PC-3 (cell line): ENCODE results near the gene IL10. TPM values are rescaled to one million over a fixed set of nuclear protein-coding genes. Genes with fewer than 3 reads are reported as not detected.

ENCODE experiments used
- ATAC-seq: fragments of 200-7000 bp; cut with Tn5 transposase; 2 replicates; pipeline ENCODE4 v1.9.1; 2020; ENCODE audit warnings: mild to moderate bottlenecking, moderate library complexity
- BruUV-seq: library from RNA; stranded (reverse); fragments of 400-500 nt; replicated peaks from 2 replicates; lab custom pipeline; 2021; lab: Mats Ljungman, UMichigan
- CTCF ChIA-PET: fragments of 300-600 bp; sonication (Branson Sonifier 250); formaldehyde crosslinking; loops from one replicate; lab custom pipeline; 2022; ENCODE audit warnings: antibody characterized with exemption; lab: Charles Lee
- POLR2A ChIA-PET: fragments of 300-600 bp; sonication (Branson Sonifier 250); formaldehyde crosslinking; loops from one replicate; lab custom pipeline; 2022; ENCODE audit warnings: antibody characterized with exemption; ENCODE audit not compliant: unreplicated experiment; lab: Charles Lee
- DNase-seq: peaks from one replicate; pipeline ENCODE4 v3.0.0-alpha.2; 2015
- H2AFZ ChIP-seq: fragments of 300-600 bp; sonication (generic); 2 replicates; pipeline ENCODE4 v1.6.0; 2016; ENCODE audit warnings: antibody characterized with exemption, low read length
- H3F3A ChIP-seq: fragments of 300-600 bp; sonication (generic); one replicate; pipeline ENCODE4 v1.6.0; 2017; ENCODE audit warnings: antibody characterized with exemption, low read length, control low read depth, mild to moderate bottlenecking; ENCODE audit not compliant: unreplicated experiment
- H3K27ac ChIP-seq: fragments of 300-600 bp; sonication (generic); 2 replicates; pipeline ENCODE4 v1.5.1; 2016; ENCODE audit warnings: mild to moderate bottlenecking, low read length
- H3K27me3 ChIP-seq: fragments of 300-600 bp; sonication (generic); 2 replicates; pipeline ENCODE4 v1.6.1; 2016; ENCODE audit warnings: low read length, mixed read lengths
- H3K36me3 ChIP-seq: fragments of 300-600 bp; sonication (generic); 2 replicates; pipeline ENCODE4 v1.6.1; 2016; ENCODE audit warnings: low read depth, mixed run types, low read length, mixed read lengths
- H3K4me1 ChIP-seq: fragments of 300-600 bp; sonication (generic); 2 replicates; pipeline ENCODE4 v1.5.1; 2016; ENCODE audit warnings: low read length; ENCODE audit not compliant: insufficient read depth
- H3K4me2 ChIP-seq: fragments of 300-600 bp; sonication (generic); 2 replicates; pipeline ENCODE4 v1.6.0; 2016; ENCODE audit warnings: low read length
- H3K4me3 ChIP-seq: fragments of 300-600 bp; sonication (generic); 2 replicates; pipeline ENCODE4 v1.5.1; 2016; ENCODE audit warnings: mild to moderate bottlenecking, low read length, mixed read lengths
- H3K79me2 ChIP-seq: fragments of 300-600 bp; sonication (generic); 2 replicates; pipeline ENCODE4 v1.6.1; 2017; ENCODE audit warnings: low read length, mixed read lengths
- H3K9ac ChIP-seq: fragments of 300-600 bp; sonication (generic); 2 replicates; pipeline ENCODE4 v1.6.0; 2016; ENCODE audit warnings: mild to moderate bottlenecking, low read length
- H3K9me2 ChIP-seq: fragments of 300-600 bp; sonication (generic); replicated peaks from 2 replicates; pipeline ENCODE4 v1.6.1; 2016; ENCODE audit warnings: mixed run types, low read length, mixed read lengths
- H3K9me3 ChIP-seq: fragments of 300-600 bp; sonication (generic); 2 replicates; pipeline ENCODE4 v1.6.1; 2016; ENCODE audit warnings: low read length, mixed read lengths
- H4K20me1 ChIP-seq: fragments of 300-600 bp; sonication (generic); 2 replicates; pipeline ENCODE4 v1.6.1; 2016; ENCODE audit warnings: low read length, mixed read lengths
- EZH2 ChIP-seq: fragments of 300-600 bp; sonication (generic); IDR thresholded peaks from one replicate; pipeline ENCODE4 v1.6.1; 2017; ENCODE audit warnings: antibody characterized with exemption, mild to moderate bottlenecking, low read length; ENCODE audit not compliant: unreplicated experiment
- EZH2phosphoT487 ChIP-seq: fragments of 300-600 bp; sonication (generic); IDR thresholded peaks from 2 replicates; pipeline ENCODE4 v1.6.1; 2018; ENCODE audit warnings: mild to moderate bottlenecking, antibody characterized with exemption, low read length, borderline replicate concordance
- intact Hi-C: fragments of 100-400 bp; cut with micrococcal nuclease; formaldehyde crosslinking; loops from 2 replicates; pipeline ENCODE4 v1.9.0; 2023
- total RNA-seq: library from RNA; depleted of rRNA; stranded (reverse); fragments of >200 nt; gene quantifications from 2 replicates; pipeline ENCODE4 v1.2.3, GENCODE V29; 2014
- TF ChIP-seq, protein P1 (sequence below): fragments of 300-600 bp; sonication (generic); conservative IDR thresholded peaks from 2 replicates; pipeline ENCODE4 v1.5.1; 2017; ENCODE audit warnings: antibody characterized with exemption, low read depth, mild to moderate bottlenecking, low read length

The IL10 gene
- total RNA-seq, 1 experiment from 2014 or later, result not detected

DNA sequence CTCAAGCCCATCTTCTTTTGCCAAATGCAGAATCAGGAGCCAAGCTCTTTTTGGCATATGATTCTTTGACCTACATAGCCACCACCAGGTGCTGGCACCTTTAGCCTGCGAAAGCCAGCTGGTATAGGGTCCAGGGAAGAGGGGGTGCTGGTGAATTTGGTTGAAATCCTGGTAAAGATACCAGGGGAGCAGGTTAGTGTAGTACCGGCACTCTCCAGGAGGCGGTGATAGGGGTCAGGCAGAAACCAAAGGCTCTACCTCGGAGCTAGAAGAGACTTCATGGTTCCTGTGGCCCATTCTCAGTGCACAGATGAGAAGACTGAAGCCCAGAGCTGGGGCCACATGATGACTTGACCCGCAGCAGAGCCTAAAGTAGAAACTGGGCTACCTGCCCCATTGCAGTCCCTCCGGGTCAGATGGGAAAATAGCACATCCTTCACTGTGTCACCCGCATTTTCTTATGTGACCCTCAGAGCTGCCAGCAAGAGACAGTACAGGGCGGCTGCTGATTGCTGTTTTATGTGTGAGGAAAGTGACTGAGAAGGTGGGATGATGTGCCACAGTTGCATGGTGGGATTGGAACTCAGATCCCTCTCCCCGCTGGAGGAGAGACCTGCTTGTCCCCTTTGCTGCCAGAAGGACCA lies 37.7 kb downstream of the IL10 start:
- no TSS peak for BruUV-seq

DNA sequence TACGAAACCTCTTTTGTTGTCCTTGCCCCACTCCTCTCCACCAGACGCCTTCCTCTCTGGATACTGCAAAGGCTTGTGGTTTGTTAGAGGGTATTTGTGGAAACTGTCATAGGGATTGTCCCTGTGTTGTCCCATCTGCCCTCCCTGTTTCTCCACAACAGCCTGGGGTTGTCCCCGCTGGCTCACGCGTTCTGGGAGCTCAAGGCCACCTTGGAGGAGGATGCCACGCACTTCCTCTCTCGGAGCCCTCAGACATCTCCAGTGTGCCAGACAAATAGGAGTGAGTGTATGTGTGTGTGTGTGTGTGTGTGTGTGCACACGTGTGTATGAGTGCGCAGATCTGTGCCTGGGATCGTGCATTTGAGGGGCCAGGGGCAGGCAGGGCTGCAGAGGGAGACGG lies 39.3 kb downstream of the IL10 start:
- intact Hi-C loops, result no loop called here
- no peak overlapping the region for H3K9ac ChIP-seq
- peaks cover 3% of the 10 kb centered on the region; the same call in 1 of the 2 replicates for H4K20me1 ChIP-seq
- H3K27ac ChIP-seq, result no peak overlapping the region
- no peaks in the 10 kb centered on the region for H3K9me2 ChIP-seq
- ChIA-PET CTCF (interaction anchor here (0.8 kb wide), 1 partner anchor 180 kb away, joined by 3 read pairs; no protein-coding TSS in a partner anchor), POLR2A (no interaction called here)
- no peak for ATAC-seq
- no peaks in the 10 kb centered on the region for H3K27me3 ChIP-seq
- no peak for DNase-seq
- no peaks in the 10 kb centered on the region for H3F3A ChIP-seq
- peaks cover 4% of the 10 kb centered on the region; the same call in 1 of the 2 replicates for H3K79me2 ChIP-seq
- no peaks in the 10 kb centered on the region for H3K4me1 ChIP-seq
- peaks cover 38% of the 10 kb centered on the region; the same call in 1 of the 2 replicates for H3K36me3 ChIP-seq
- no peak overlapping the region for H3K4me3 ChIP-seq
- no peak overlapping the region for H2AFZ ChIP-seq
- BruUV-seq, result no TSS peak
- no peak overlapping the region for H3K4me2 ChIP-seq
- no peaks in the 10 kb centered on the region for H3K9me3 ChIP-seq
- TF ChIP-seq EZH2 (no peak), EZH2phosphoT487 (no peak)
- TF ChIP-seq, protein P1, sequence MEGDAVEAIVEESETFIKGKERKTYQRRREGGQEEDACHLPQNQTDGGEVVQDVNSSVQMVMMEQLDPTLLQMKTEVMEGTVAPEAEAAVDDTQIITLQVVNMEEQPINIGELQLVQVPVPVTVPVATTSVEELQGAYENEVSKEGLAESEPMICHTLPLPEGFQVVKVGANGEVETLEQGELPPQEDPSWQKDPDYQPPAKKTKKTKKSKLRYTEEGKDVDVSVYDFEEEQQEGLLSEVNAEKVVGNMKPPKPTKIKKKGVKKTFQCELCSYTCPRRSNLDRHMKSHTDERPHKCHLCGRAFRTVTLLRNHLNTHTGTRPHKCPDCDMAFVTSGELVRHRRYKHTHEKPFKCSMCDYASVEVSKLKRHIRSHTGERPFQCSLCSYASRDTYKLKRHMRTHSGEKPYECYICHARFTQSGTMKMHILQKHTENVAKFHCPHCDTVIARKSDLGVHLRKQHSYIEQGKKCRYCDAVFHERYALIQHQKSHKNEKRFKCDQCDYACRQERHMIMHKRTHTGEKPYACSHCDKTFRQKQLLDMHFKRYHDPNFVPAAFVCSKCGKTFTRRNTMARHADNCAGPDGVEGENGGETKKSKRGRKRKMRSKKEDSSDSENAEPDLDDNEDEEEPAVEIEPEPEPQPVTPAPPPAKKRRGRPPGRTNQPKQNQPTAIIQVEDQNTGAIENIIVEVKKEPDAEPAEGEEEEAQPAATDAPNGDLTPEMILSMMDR, result no peak

More for the DNA sequence above, 37.7 kb downstream of the IL10 start:
- CTCF ChIA-PET, result interaction anchor here (0.5 to 1.9 kb wide), 18 partner anchors 9 to 248 kb away, joined by 3 to 18 read pairs (median 4); partner anchors contain the start of gene EIF2D
- Histone ChIP-seq H3K79me2 (no peaks in the 10 kb centered on the region), H3K9me2 (no peaks in the 10 kb centered on the region), H3K4me3 (no peak overlapping the region), H3K9me3 (no peaks in the 10 kb centered on the region), H3K27ac (no peak overlapping the region), H3K36me3 (peaks cover 34% of the 10 kb centered on the region; the same call in 1 of the 2 replicates), H3K4me1 (peaks cover 6% of the 10 kb centered on the region), H3F3A (no peaks in the 10 kb centered on the region), H3K27me3 (no peaks in the 10 kb centered on the region), H3K9ac (no peak overlapping the region), H2AFZ (no peak overlapping the region), H3K4me2 (no peak overlapping the region), H4K20me1 (0 out of 2 replicates have a peak, but pooled peaks cover 3% of the 10 kb centered on the region)
- intact Hi-C loops, result loop anchor here (1.0 to 2.0 kb wide), 3 partner anchors 75 to 248 kb away; no protein-coding TSS in a partner anchor
- POLR2A ChIA-PET, result interaction anchor here (0.5 kb wide), 1 partner anchor 259 kb away, joined by 5 read pairs; no protein-coding TSS in a partner anchor
- TF ChIP-seq, protein P1, result peak; percentile 95
- TF ChIP-seq EZH2, result no peak
- ATAC-seq, result peak; percentile 69
- peak; percentile 81 for DNase-seq

DNA sequence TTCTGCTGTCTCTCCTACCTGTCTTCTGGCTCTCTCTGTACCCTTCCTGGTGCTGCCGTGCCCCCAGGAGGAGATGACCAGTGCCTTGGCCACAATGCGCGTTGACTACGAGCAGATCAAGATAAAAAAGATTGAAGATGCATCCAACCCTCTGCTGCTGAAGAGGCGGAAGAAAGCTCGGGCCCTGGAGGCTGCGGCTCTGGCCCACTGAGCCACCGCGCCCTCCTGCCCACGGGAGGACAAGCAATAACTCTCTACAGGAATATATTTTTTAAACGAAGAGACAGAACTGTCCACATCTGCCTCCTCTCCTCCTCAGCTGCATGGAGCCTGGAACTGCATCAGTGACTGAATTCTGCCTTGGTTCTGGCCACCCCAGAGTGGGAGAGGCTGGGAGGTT lies 39.8 kb downstream of the IL10 start:
- ATAC-seq (no peak), DNase-seq (no peak)
- H2AFZ ChIP-seq, result no peak overlapping the region
- H3K9me2 ChIP-seq, result no peaks in the 10 kb centered on the region
- no peaks in the 10 kb centered on the region for H3K27me3 ChIP-seq
- no peak overlapping the region for H3K27ac ChIP-seq
- H3K4me2 ChIP-seq, result no peak overlapping the region
- H3K79me2 ChIP-seq, result peaks cover 7% of the 10 kb centered on the region; the same call in 1 of the 2 replicates
- no peaks in the 10 kb centered on the region for H3F3A ChIP-seq
- CTCF ChIA-PET, result no interaction called here
- no peak overlapping the region for H3K4me3 ChIP-seq
- H3K4me1 ChIP-seq, result no peaks in the 10 kb centered on the region
- peaks cover 38% of the 10 kb centered on the region; the same call in 1 of the 2 replicates for H3K36me3 ChIP-seq
- intact Hi-C loops, result no loop called here
- POLR2A ChIA-PET, result no interaction called here
- peaks cover 3% of the 10 kb centered on the region; the same call in 1 of the 2 replicates for H4K20me1 ChIP-seq
- no peak overlapping the region for H3K9ac ChIP-seq
- no peaks in the 10 kb centered on the region for H3K9me3 ChIP-seq
- no TSS peak for BruUV-seq
- TF ChIP-seq EZH2phosphoT487 (no peak), EZH2 (no peak)
- TF ChIP-seq, protein P1, result no peak
